WI38 (cell line): ENCODE results near the gene ISL2.

Experiments
- H3K4me3 ChIP-seq: 2 replicates; pipeline ENCODE4 v1.5.1; 2011; ENCODE audit warnings: low read depth, mild to moderate bottlenecking, control low read depth, low read length
- TF ChIP-seq, protein P1 (sequence below): IDR thresholded peaks from 2 replicates; pipeline ENCODE4 v1.5.1; 2012; ENCODE audit warnings: low read depth, mild to moderate bottlenecking, control low read depth, low read length

The ISL2 gene

DNA sequence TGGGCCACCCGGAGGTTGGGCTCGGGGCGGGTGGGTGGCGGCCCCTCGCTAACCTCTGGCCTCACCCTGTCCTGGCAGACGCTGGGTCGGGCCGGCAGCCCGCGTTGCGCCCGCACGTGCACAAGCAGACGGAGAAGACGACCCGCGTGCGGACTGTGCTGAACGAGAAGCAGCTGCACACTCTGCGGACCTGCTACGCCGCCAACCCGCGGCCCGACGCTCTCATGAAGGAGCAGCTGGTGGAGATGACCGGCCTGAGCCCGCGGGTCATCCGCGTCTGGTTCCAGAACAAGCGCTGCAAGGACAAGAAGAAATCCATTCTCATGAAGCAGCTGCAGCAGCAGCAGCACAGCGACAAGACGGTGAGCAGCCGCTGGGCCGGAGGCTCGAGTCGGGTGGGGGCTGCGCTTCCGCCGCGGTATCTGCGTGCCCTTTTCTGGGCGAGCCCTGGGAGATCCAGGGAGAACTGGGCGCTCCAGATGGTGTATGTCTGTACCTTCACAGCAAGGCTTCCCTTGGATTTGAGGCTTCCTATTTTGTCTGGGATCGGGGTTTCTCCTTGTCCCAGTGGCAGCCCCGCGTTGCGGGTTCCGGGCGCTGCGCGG is 3.7 kb downstream of the ISL2 start:
- TF ChIP-seq, protein P1, sequence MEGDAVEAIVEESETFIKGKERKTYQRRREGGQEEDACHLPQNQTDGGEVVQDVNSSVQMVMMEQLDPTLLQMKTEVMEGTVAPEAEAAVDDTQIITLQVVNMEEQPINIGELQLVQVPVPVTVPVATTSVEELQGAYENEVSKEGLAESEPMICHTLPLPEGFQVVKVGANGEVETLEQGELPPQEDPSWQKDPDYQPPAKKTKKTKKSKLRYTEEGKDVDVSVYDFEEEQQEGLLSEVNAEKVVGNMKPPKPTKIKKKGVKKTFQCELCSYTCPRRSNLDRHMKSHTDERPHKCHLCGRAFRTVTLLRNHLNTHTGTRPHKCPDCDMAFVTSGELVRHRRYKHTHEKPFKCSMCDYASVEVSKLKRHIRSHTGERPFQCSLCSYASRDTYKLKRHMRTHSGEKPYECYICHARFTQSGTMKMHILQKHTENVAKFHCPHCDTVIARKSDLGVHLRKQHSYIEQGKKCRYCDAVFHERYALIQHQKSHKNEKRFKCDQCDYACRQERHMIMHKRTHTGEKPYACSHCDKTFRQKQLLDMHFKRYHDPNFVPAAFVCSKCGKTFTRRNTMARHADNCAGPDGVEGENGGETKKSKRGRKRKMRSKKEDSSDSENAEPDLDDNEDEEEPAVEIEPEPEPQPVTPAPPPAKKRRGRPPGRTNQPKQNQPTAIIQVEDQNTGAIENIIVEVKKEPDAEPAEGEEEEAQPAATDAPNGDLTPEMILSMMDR: no peak
- H3K4me3 ChIP-seq: peak overlapping the region; percentile 24; the same call in 1 of the 2 replicates

GRCh38 chr15:76340803-76341365 is 4.3 kb downstream of the ISL2 start:
- TF ChIP-seq, protein P1: no peak
- no peak overlapping the region; the same call in 1 of the 2 replicates for H3K4me3 ChIP-seq

- TF ChIP-seq, protein P1: no peak
- H3K4me3 ChIP-seq: no peak overlapping the region
These were observed 4.9 kb downstream of the ISL2 start for GRCh38 chr15:76341366-76342057.

DNA sequence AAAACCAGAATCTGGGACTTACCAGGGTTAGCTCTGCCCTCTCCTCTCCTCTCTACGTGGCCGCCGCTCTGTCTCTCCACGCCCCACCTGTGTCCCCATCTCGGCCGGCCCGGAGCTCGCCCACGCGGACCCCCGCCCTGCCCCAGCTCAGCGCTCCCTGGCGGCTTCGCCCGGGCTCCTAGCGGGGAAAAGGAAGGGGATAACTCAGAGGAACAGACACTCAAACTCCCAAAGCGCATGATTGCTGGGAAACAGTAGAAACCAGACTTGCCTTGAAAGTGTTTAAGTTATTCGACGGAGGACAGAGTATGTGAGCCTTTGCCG is 5.4 kb downstream of the ISL2 start:
- H3K4me3 ChIP-seq: no peak overlapping the region
- TF ChIP-seq, protein P1: no peak

DNA sequence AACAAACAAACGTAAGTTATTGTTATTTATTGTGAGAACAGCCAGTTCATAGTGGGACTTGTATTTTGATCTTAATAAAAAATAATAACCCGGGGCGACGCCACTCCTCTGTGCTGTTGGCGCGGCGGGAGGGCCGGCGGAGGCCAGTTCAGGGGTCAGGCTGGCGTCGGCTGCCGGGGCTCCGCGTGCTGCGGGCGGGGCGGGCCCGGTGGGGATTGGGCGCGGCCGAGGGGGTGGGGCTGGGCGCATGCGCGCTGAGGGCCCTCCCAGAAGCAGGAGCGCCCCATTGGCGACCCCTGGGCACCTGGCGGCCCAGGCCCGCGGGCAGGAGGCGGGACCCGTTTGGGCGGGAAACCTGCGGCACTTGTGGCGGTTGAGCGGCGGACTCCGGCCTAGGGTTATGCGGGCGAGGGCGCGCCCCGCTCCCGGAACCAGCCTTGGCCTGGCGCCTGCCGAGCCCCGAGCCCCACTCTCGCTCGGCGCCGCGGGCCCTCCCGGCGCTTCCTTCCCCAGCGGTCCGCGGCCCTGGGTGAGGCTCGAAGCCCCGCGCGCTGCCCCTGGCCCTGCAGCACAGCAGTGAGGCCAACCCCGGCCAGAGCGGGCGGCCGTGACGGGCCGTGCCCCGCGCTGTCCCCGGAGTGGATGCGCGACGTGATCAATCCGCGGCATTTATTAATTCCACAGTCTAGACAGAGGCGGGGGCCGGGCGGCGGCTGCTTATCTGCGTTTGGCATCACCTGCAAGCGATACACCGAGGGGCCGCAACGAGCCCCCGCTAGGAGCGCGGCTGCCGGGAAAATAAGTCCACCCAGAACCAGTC is 6.0 kb downstream of the ISL2 start:
- TF ChIP-seq, protein P1: no peak
- H3K4me3 ChIP-seq: no peak overlapping the region

DNA sequence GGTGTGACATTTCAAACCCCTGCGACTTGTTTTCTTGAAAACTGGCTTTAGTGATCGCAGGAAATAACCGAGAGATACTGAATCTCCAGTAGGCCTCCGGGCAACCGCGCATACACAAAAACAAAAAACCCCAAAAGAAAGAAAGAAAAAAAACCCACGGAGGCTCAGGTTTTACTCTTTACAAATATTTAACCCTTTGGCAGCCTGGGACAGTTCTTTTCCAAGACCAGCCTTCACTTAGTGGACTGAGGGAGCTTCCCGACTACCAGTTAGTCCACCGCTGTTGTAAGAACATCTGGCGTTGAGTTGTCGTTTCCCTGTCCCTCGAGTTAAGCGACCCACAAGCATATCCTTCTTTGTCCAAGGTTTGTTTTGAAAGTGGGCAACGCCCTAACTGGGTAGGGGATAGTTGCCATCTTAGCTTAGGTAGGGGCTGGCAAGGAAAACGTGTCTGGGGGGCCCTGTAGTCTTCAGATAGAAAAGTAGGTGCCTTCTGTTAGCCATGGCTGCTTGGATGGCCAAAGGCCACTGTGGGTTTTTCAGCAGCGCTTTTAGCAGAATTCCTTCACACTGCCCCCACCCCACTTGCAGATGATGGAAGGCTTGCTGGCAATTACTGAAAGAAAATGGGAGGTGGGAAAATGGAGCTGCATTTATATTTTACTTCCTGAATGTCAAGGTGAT is 6.9 kb downstream of the ISL2 start:
- TF ChIP-seq, protein P1: no peak
- no peak overlapping the region for H3K4me3 ChIP-seq
